Measurements from ENCODE around the gene HTR6. TPM values are rescaled to one million over a fixed set of nuclear protein-coding genes. Genes with fewer than 3 reads are reported as not detected.

The HTR6 gene
- total RNA-seq, 4 donors from 2014 or later, result not detected

GRCh38 chr1:19683351-19683750 is 18.7 kb downstream of the HTR6 start:
- 81 to 86% methylated on average over 1 to 5 of the region's 8 CpGs for WGBS, 2 donors (ENCODE audit: low coverage in 1 of 2)
- no peak for TF ChIP-seq POLR2A (IDR thresholded peaks at IDR 0.05)
- TF ChIP-seq EP300 (IDR thresholded peaks at IDR 0.05; ENCODE audit: low read depth), result no peak
- TF ChIP-seq CTCF (IDR thresholded peaks at IDR 0.05), result no peak
- TF ChIP-seq POLR2AphosphoS5 (IDR thresholded peaks at IDR 0.05), result no peak
- no peaks in the 10 kb centered on the region for H3K9me3 ChIP-seq
- in situ Hi-C loops (cut with MboI; ENCODE audit: low pct_ligation_motif_present in 1 of 4, low pct_unique_long_range_greater_than_20kb in 1 of 4, low sequenced_read_pairs in 3 of 4) (no loop called here), intact Hi-C loops (cut with DNase I; ENCODE audit: low total_unique reads) (no loop called here)
- DNase-seq, result no peak
- H3K4me1 ChIP-seq, result no peaks in the 10 kb centered on the region
- H3K27me3 ChIP-seq, result no peaks in the 10 kb centered on the region
- no peak overlapping the region for H3K4me3 ChIP-seq
- H3K36me3 ChIP-seq, result no peaks in the 10 kb centered on the region
- H3K27ac ChIP-seq, result no peak overlapping the region

- Histone ChIP-seq H3K27ac (no peak overlapping the region), H3K27me3 (no peaks in the 10 kb centered on the region), H3K36me3 (no peaks in the 10 kb centered on the region), H3K9me3 (no peaks in the 10 kb centered on the region), H3K4me1 (no peaks in the 10 kb centered on the region), H3K4me3 (no peak overlapping the region)
- WGBS, 2 donors (ENCODE audit: low coverage in 1 of 2), result 90% methylated on average over 2 of the region's 2 CpGs; no CpG with 5 or more reads in 1 of the 2 donors
- in situ Hi-C loops (cut with MboI; ENCODE audit: low pct_ligation_motif_present in 1 of 4, low pct_unique_long_range_greater_than_20kb in 1 of 4, low sequenced_read_pairs in 3 of 4) (no loop called here), intact Hi-C loops (cut with DNase I; ENCODE audit: low total_unique reads) (no loop called here)
- no peak for TF ChIP-seq POLR2A (IDR thresholded peaks at IDR 0.05)
- TF ChIP-seq CTCF (IDR thresholded peaks at IDR 0.05), result no peak
- no peak for TF ChIP-seq EP300 (IDR thresholded peaks at IDR 0.05; ENCODE audit: low read depth)
- no peak for TF ChIP-seq POLR2AphosphoS5 (IDR thresholded peaks at IDR 0.05)
- no peak for DNase-seq
Measured at GRCh38 chr1:19684677-19685076, 20.0 kb downstream of the HTR6 start.

GRCh38 chr1:19685994-19686393 is 21.3 kb downstream of the HTR6 start:
- Histone ChIP-seq H3K36me3 (no peaks in the 10 kb centered on the region), H3K27ac (no peak overlapping the region), H3K4me3 (no peak overlapping the region), H3K27me3 (no peaks in the 10 kb centered on the region), H3K4me1 (no peaks in the 10 kb centered on the region), H3K9me3 (no peaks in the 10 kb centered on the region)
- no peak for TF ChIP-seq CTCF (IDR thresholded peaks at IDR 0.05)
- no peak for TF ChIP-seq POLR2AphosphoS5 (IDR thresholded peaks at IDR 0.05)
- TF ChIP-seq EP300 (IDR thresholded peaks at IDR 0.05; ENCODE audit: low read depth), result no peak
- no peak for DNase-seq
- WGBS, 2 donors (ENCODE audit: low coverage in 1 of 2), result 92 to 93% methylated on average over 4 to 9 of the region's 9 CpGs
- in situ Hi-C loops (cut with MboI; ENCODE audit: low pct_ligation_motif_present in 1 of 4, low pct_unique_long_range_greater_than_20kb in 1 of 4, low sequenced_read_pairs in 3 of 4), result no loop called here
- intact Hi-C loops (cut with DNase I; ENCODE audit: low total_unique reads), result no loop called here

GRCh38 chr1:19687414-19687813 is 22.7 kb downstream of the HTR6 start:
- in situ Hi-C loops (cut with MboI; ENCODE audit: low pct_ligation_motif_present in 1 of 4, low pct_unique_long_range_greater_than_20kb in 1 of 4, low sequenced_read_pairs in 3 of 4) (no loop called here), intact Hi-C loops (cut with DNase I; ENCODE audit: low total_unique reads) (no loop called here)
- no peaks in the 10 kb centered on the region for H3K36me3 ChIP-seq
- H3K4me1 ChIP-seq, result no peaks in the 10 kb centered on the region
- 93% methylated on average over 1 of the region's 1 CpG; no CpG with 5 or more reads in 1 of the 2 donors for WGBS, 2 donors (ENCODE audit: low coverage in 1 of 2)
- no peak overlapping the region for H3K4me3 ChIP-seq
- no peak for TF ChIP-seq POLR2AphosphoS5 (IDR thresholded peaks at IDR 0.05)
- no peak for TF ChIP-seq EP300 (IDR thresholded peaks at IDR 0.05; ENCODE audit: low read depth)
- H3K27ac ChIP-seq, result no peak overlapping the region
- no peaks in the 10 kb centered on the region for H3K9me3 ChIP-seq
- no peak for DNase-seq
- no peaks in the 10 kb centered on the region for H3K27me3 ChIP-seq
